Measurements from ENCODE around the gene CHSY3. TPM values are rescaled to one million over a fixed set of nuclear protein-coding genes. Genes with fewer than 3 reads are reported as not detected.

The CHSY3 gene
- total RNA-seq, 5 donors from 2014 or later (not counting 1 experiment from before 2014, with no cell fraction given) = not detected

GRCh38 chr5:129960831-129961230, 56.6 kb downstream of the CHSY3 start:
- no peaks in the 10 kb centered on the region for H3K4me1 Mint-ChIP-seq
- H3K4me3 Mint-ChIP-seq = no peak overlapping the region
- no peak for DNase-seq
- H3K27ac Mint-ChIP-seq = no peak overlapping the region
- no peak overlapping the region for H3K27ac ChIP-seq (ENCODE audit: low read length)
- H3K4me3 ChIP-seq (ENCODE audit: control insufficient read depth in 1 of 2, extremely low read depth in 1 of 2, low read length in 1 of 2) = no peak overlapping the region
- H3K36me3 Mint-ChIP-seq = no peaks in the 10 kb centered on the region
- no peaks in the 10 kb centered on the region for H3K9me3 ChIP-seq
- CTCF ChIA-PET = no interaction called here
- no peaks in the 10 kb centered on the region for H3K36me3 ChIP-seq (ENCODE audit: control insufficient read depth in 2 of 2, extremely low read depth in 1 of 2, insufficient read depth in 1 of 2, low read length in 1 of 2)
- no peaks in the 10 kb centered on the region for H3K27me3 ChIP-seq (replicated peaks in 1 of 2; ENCODE audit: control insufficient read depth in 2 of 2, extremely low read depth in 1 of 2, insufficient read depth in 2 of 2, low read length in 1 of 2)
- POLR2A ChIA-PET = no interaction called here
- peaks cover 1 to 12% of the 10 kb centered on the region in 2 donors for H3K27me3 Mint-ChIP-seq
- H3K9me3 Mint-ChIP-seq = no peaks in the 10 kb centered on the region
- WGBS (ENCODE audit: insufficient coverage) = 100% methylated on average over 1 of the region's 6 CpGs
- no peaks in the 10 kb centered on the region for H3K4me1 ChIP-seq (ENCODE audit: control insufficient read depth in 1 of 2, extremely low read depth in 1 of 2, insufficient read depth in 2 of 2, low read length in 2 of 2)
- ATAC-seq (replicated peaks in 1 of 4) = no peak

DNA sequence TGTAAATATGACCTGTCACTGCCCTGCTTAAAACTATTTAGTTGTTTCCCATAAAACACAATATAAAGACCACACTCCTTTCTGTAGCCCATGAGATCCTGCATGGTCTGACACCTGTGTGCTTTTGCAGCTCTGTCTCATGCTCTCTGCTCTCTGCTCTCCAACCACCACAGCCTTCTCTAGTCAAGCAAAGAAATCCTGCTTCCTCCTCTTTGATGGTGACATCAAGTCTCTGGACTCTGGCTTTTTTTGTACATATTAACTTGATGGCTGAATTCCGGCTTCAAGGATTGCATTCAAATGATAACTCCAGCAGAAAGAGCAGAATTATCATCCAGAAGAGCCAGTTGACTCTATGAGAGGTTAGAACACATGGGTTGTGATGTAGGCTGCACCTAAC, 58.2 kb downstream of the CHSY3 start:
- Mint-ChIP-seq H3K4me3 (no peak overlapping the region), H3K36me3 (no peaks in the 10 kb centered on the region), H3K9me3 (no peaks in the 10 kb centered on the region), H3K27ac (no peak overlapping the region), H3K4me1 (no peaks in the 10 kb centered on the region), H3K27me3 (peaks cover 1 to 12% of the 10 kb centered on the region in 2 donors)
- H3K4me1 ChIP-seq (ENCODE audit: control insufficient read depth in 1 of 2, extremely low read depth in 1 of 2, insufficient read depth in 2 of 2, low read length in 2 of 2) = no peaks in the 10 kb centered on the region
- no peak for DNase-seq
- ChIA-PET CTCF (no interaction called here), POLR2A (no interaction called here)
- no peaks in the 10 kb centered on the region for H3K27me3 ChIP-seq (replicated peaks in 1 of 2; ENCODE audit: control insufficient read depth in 2 of 2, extremely low read depth in 1 of 2, insufficient read depth in 2 of 2, low read length in 1 of 2)
- H3K4me3 ChIP-seq (ENCODE audit: control insufficient read depth in 1 of 2, extremely low read depth in 1 of 2, low read length in 1 of 2) = no peak overlapping the region
- H3K9me3 ChIP-seq = no peaks in the 10 kb centered on the region
- H3K27ac ChIP-seq (ENCODE audit: low read length) = no peak overlapping the region
- WGBS (ENCODE audit: insufficient coverage) = no CpG with 5 or more reads among the region's 1 CpG
- no peaks in the 10 kb centered on the region for H3K36me3 ChIP-seq (ENCODE audit: control insufficient read depth in 2 of 2, extremely low read depth in 1 of 2, insufficient read depth in 1 of 2, low read length in 1 of 2)
- ATAC-seq (replicated peaks in 1 of 4) = no peak

DNA sequence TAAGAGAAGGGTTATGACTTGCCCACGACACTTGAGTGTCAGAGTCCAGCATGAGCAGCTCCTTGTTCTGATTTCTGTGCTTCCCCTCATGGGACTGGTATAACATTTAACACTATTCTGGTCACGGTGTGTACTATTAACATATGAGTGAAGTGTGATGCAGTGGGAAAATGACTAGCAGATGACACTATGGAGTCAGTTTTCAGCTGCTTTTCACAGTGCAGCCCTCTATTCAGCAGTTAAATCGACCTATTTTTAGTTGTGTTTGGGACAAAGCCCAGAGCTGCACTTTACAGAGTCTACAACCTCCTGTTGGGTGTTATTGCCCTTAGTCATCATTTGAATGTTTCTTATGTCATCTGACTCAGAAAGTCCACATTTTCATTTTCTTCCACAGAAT, 59.1 kb downstream of the CHSY3 start:
- H3K9me3 ChIP-seq = no peaks in the 10 kb centered on the region
- Mint-ChIP-seq H3K4me1 (no peaks in the 10 kb centered on the region), H3K36me3 (no peaks in the 10 kb centered on the region), H3K4me3 (no peak overlapping the region), H3K27me3 (peaks cover 1 to 12% of the 10 kb centered on the region in 2 donors), H3K27ac (no peak overlapping the region), H3K9me3 (no peaks in the 10 kb centered on the region)
- H3K36me3 ChIP-seq (ENCODE audit: control insufficient read depth in 2 of 2, extremely low read depth in 1 of 2, insufficient read depth in 1 of 2, low read length in 1 of 2) = no peaks in the 10 kb centered on the region
- ChIA-PET POLR2A (interaction anchor here in 1 of 2 donors (0.6 kb wide), 1 partner anchor 289 kb away, joined by 4 read pairs; no protein-coding TSS in a partner anchor), CTCF (no interaction called here)
- H3K4me3 ChIP-seq (ENCODE audit: control insufficient read depth in 1 of 2, extremely low read depth in 1 of 2, low read length in 1 of 2) = no peak overlapping the region
- H3K27ac ChIP-seq (ENCODE audit: low read length) = no peak overlapping the region
- DNase-seq (no peak), ATAC-seq (replicated peaks in 1 of 4) (no peak)
- WGBS (ENCODE audit: insufficient coverage) = 64% methylated on average over 2 of the region's 3 CpGs
- H3K4me1 ChIP-seq (ENCODE audit: control insufficient read depth in 1 of 2, extremely low read depth in 1 of 2, insufficient read depth in 2 of 2, low read length in 2 of 2) = no peaks in the 10 kb centered on the region
- no peaks in the 10 kb centered on the region for H3K27me3 ChIP-seq (replicated peaks in 1 of 2; ENCODE audit: control insufficient read depth in 2 of 2, extremely low read depth in 1 of 2, insufficient read depth in 2 of 2, low read length in 1 of 2)

GRCh38 chr5:129966071-129966470, 61.8 kb downstream of the CHSY3 start:
- no peak for DNase-seq
- no peaks in the 10 kb centered on the region for H3K9me3 ChIP-seq
- no peaks in the 10 kb centered on the region for H3K36me3 ChIP-seq (ENCODE audit: control insufficient read depth in 2 of 2, extremely low read depth in 1 of 2, insufficient read depth in 1 of 2, low read length in 1 of 2)
- H3K27ac ChIP-seq (ENCODE audit: low read length) = no peak overlapping the region
- no peaks in the 10 kb centered on the region for H3K4me1 ChIP-seq (ENCODE audit: control insufficient read depth in 1 of 2, extremely low read depth in 1 of 2, insufficient read depth in 2 of 2, low read length in 2 of 2)
- no peak for ATAC-seq (replicated peaks in 1 of 4)
- Mint-ChIP-seq H3K4me3 (no peak overlapping the region), H3K9me3 (no peaks in the 10 kb centered on the region), H3K4me1 (no peaks in the 10 kb centered on the region), H3K27ac (no peak overlapping the region), H3K36me3 (no peaks in the 10 kb centered on the region), H3K27me3 (peaks cover 1 to 12% of the 10 kb centered on the region in 2 donors)
- ChIA-PET POLR2A (no interaction called here), CTCF (no interaction called here)
- WGBS (ENCODE audit: insufficient coverage) = no CpG with 5 or more reads among the region's 2 CpGs
- no peaks in the 10 kb centered on the region for H3K27me3 ChIP-seq (replicated peaks in 1 of 2; ENCODE audit: control insufficient read depth in 2 of 2, extremely low read depth in 1 of 2, insufficient read depth in 2 of 2, low read length in 1 of 2)
- H3K4me3 ChIP-seq (ENCODE audit: control insufficient read depth in 1 of 2, extremely low read depth in 1 of 2, low read length in 1 of 2) = no peak overlapping the region

DNA sequence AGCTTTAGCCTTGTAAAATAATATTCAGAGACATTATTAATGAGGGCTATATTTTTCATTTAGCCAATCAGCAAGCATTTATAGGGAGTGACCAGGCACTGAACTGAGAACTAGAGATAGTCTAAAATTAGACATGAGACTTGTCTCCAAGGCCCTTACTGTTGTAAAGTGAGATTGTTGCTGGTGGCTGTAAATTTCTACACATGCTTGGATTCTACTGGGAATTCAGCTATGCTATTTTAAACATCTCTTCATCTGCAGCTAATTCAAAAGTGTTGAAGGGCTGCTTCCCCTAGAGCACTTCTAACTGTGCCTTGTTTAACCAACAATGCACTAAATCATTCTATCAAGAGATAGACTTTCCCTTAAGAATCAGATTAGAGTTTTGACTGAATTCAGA, 67.4 kb downstream of the CHSY3 start:
- ChIA-PET POLR2A (no interaction called here), CTCF (no interaction called here)
- no peak for ATAC-seq (replicated peaks in 1 of 4)
- Histone ChIP-seq H3K4me3 (ENCODE audit: control insufficient read depth in 1 of 2, extremely low read depth in 1 of 2, low read length in 1 of 2) (no peak overlapping the region), H3K27ac (ENCODE audit: low read length) (no peak overlapping the region), H3K9me3 (no peaks in the 10 kb centered on the region), H3K4me1 (ENCODE audit: control insufficient read depth in 1 of 2, extremely low read depth in 1 of 2, insufficient read depth in 2 of 2, low read length in 2 of 2) (no peaks in the 10 kb centered on the region), H3K36me3 (ENCODE audit: control insufficient read depth in 2 of 2, extremely low read depth in 1 of 2, insufficient read depth in 1 of 2, low read length in 1 of 2) (no peaks in the 10 kb centered on the region), H3K27me3 (replicated peaks in 1 of 2; ENCODE audit: control insufficient read depth in 2 of 2, extremely low read depth in 1 of 2, insufficient read depth in 2 of 2, low read length in 1 of 2) (no peaks in the 10 kb centered on the region)
- H3K27me3 Mint-ChIP-seq = no peaks in the 10 kb centered on the region
- no peak overlapping the region for H3K27ac Mint-ChIP-seq
- no peak overlapping the region for H3K4me3 Mint-ChIP-seq
- no peaks in the 10 kb centered on the region for H3K9me3 Mint-ChIP-seq
- no peaks in the 10 kb centered on the region for H3K36me3 Mint-ChIP-seq
- no peaks in the 10 kb centered on the region for H3K4me1 Mint-ChIP-seq
- DNase-seq = no peak

DNA sequence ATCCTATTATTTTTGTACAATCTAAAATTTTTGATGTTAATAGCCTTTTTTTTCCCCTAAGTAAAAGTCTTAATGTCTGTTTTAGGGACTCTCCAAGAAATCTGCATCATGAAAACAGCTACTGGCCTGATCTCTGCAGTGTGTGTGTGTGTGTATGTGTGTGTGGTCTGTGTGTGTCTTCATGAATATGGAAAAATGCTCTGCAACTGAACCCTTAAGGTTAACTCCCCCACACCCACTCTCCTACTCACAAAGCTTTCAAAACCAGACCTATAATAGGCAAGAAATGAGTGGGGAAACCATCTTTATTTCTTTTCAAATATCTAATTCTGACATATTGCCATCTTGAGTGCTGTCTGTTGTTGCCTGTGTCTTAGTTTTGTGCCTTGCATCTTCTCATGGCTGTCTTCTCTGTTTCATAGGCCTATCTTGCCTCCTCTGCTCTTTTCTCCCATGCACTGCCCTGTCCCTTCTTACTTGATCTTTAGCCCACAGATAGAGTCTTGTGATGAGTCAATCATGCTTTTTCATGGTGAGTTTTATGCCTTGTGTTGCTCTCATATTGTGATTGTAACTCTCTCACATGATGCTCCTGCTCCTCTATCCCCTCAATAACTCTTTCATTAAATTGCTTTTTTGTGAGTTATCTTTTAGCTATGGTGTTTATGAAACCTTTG, 68.3 kb downstream of the CHSY3 start:
- H3K9me3 ChIP-seq = no peaks in the 10 kb centered on the region
- H3K4me1 ChIP-seq (ENCODE audit: control insufficient read depth in 1 of 2, extremely low read depth in 1 of 2, insufficient read depth in 2 of 2, low read length in 2 of 2) = no peaks in the 10 kb centered on the region
- Mint-ChIP-seq H3K4me1 (no peaks in the 10 kb centered on the region), H3K27me3 (no peaks in the 10 kb centered on the region), H3K36me3 (no peaks in the 10 kb centered on the region), H3K9me3 (no peaks in the 10 kb centered on the region), H3K27ac (no peak overlapping the region), H3K4me3 (no peak overlapping the region)
- CTCF ChIA-PET = no interaction called here
- no peak for ATAC-seq (replicated peaks in 1 of 4)
- H3K27ac ChIP-seq (ENCODE audit: low read length) = no peak overlapping the region
- no peak overlapping the region for H3K4me3 ChIP-seq (ENCODE audit: control insufficient read depth in 1 of 2, extremely low read depth in 1 of 2, low read length in 1 of 2)
- H3K36me3 ChIP-seq (ENCODE audit: control insufficient read depth in 2 of 2, extremely low read depth in 1 of 2, insufficient read depth in 1 of 2, low read length in 1 of 2) = no peaks in the 10 kb centered on the region
- no peak for DNase-seq
- POLR2A ChIA-PET = no interaction called here
- no peaks in the 10 kb centered on the region for H3K27me3 ChIP-seq (replicated peaks in 1 of 2; ENCODE audit: control insufficient read depth in 2 of 2, extremely low read depth in 1 of 2, insufficient read depth in 2 of 2, low read length in 1 of 2)
